Measurements from ENCODE around the gene PPFIA3.

DNA sequence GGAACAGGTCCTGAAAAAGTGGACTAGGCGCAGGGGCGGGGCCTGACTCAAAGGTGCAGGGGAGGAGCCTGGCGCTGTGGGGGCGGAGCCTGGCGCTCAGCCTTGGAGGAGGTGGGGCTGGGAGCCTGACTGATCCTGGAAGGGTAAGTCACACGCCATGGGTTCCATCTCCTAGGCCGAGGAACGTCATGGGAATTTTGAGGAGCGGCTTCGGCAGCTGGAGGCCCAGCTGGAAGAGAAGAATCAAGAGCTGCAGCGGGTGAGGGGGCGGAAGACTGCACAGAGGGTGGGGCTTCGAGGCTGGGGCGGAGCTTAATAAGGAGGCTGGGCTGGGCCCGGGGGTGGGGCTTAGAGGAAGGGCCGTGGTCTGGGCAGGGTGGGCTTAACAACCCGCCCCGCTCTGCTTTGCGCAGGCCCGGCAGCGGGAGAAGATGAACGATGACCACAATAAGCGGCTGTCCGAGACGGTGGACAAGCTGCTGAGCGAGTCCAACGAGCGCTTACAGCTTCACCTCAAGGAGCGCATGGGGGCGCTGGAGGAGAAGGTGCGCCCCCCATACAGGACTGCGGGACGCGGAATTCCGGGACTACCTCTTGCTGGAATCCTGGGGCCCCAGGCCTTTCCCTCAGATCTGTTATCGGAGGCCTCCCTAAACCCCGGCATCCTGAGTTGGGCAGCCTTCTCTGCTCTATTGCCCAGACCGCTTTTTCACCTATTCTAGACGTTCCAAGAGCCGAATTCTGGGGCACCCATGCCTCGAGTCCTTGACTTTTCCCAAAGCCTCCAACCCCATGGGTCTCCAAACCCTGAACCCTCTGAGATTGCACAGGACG, 14.5 kb downstream of the PPFIA3 start:
- TF ChIP-seq, protein P1, sequence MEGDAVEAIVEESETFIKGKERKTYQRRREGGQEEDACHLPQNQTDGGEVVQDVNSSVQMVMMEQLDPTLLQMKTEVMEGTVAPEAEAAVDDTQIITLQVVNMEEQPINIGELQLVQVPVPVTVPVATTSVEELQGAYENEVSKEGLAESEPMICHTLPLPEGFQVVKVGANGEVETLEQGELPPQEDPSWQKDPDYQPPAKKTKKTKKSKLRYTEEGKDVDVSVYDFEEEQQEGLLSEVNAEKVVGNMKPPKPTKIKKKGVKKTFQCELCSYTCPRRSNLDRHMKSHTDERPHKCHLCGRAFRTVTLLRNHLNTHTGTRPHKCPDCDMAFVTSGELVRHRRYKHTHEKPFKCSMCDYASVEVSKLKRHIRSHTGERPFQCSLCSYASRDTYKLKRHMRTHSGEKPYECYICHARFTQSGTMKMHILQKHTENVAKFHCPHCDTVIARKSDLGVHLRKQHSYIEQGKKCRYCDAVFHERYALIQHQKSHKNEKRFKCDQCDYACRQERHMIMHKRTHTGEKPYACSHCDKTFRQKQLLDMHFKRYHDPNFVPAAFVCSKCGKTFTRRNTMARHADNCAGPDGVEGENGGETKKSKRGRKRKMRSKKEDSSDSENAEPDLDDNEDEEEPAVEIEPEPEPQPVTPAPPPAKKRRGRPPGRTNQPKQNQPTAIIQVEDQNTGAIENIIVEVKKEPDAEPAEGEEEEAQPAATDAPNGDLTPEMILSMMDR (IDR thresholded peaks at IDR 0.05), result peak in 1 of 3 donors; percentile 19
- TF ChIP-seq EP300 (IDR thresholded peaks at IDR 0.05), result no peak
